H9 (cell line): ENCODE data around the gene DGLUCY. TPM values are rescaled to one million over a fixed set of nuclear protein-coding genes. Genes with fewer than 3 reads are reported as not detected.

ENCODE experiments used
- DNase-seq: peaks from one replicate; pipeline ENCODE4 v3.0.0-alpha.2; 2017
- H2AFZ ChIP-seq: one replicate; pipeline ENCODE4 v1.6.1; 2013; ENCODE audit warnings: mild to moderate bottlenecking, low read length, control low read depth, moderate library complexity
- H2AK5ac ChIP-seq: 2 replicates; pipeline ENCODE4 v1.6.1; 2013; ENCODE audit warnings: low read length, control low read depth, mixed read lengths; ENCODE audit not compliant: insufficient read length
- H2BK120ac ChIP-seq: one replicate; pipeline ENCODE4 v1.6.1; 2013; ENCODE audit warnings: low read depth, mild to moderate bottlenecking, low read length, control low read depth, inconsistent platforms; ENCODE audit not compliant: poor library complexity, severe bottlenecking
- H2BK12ac ChIP-seq: 2 replicates; pipeline ENCODE4 v1.6.1; 2013; ENCODE audit warnings: low read length, control low read depth, mixed read lengths, low read depth; ENCODE audit not compliant: insufficient read length
- H2BK15ac ChIP-seq: 2 replicates; pipeline ENCODE4 v1.6.1; 2013; ENCODE audit warnings: low read depth, low read length, control low read depth
- H2BK20ac ChIP-seq: one replicate; pipeline ENCODE4 v1.6.1; 2013; ENCODE audit warnings: low read depth, mild to moderate bottlenecking, low read length, control low read depth, inconsistent platforms; ENCODE audit not compliant: poor library complexity, severe bottlenecking
- H2BK5ac ChIP-seq: 2 replicates; pipeline ENCODE4 v1.6.1; 2013; ENCODE audit warnings: low read length, control low read depth, mixed read lengths; ENCODE audit not compliant: insufficient read length
- H3K14ac ChIP-seq: 2 replicates; pipeline ENCODE4 v1.6.1; 2013; ENCODE audit warnings: low read length, control low read depth; ENCODE audit not compliant: insufficient read depth
- H3K18ac ChIP-seq: 2 replicates; pipeline ENCODE4 v1.6.1; 2013; ENCODE audit warnings: low read depth, mild to moderate bottlenecking, mixed read lengths, low read length, control low read depth; ENCODE audit not compliant: insufficient read length
- H3K23ac ChIP-seq: 2 replicates; pipeline ENCODE4 v1.6.1; 2013; ENCODE audit warnings: low read length, control low read depth, mixed read lengths, low read depth; ENCODE audit not compliant: insufficient read length
- H3K23me2 ChIP-seq: 2 replicates; pipeline ENCODE4 v1.6.1; 2013; ENCODE audit warnings: low read depth, mild to moderate bottlenecking, mixed read lengths, low read length, control low read depth; ENCODE audit not compliant: insufficient read length, poor library complexity, severe bottlenecking
- H3K27ac ChIP-seq: 2 replicates; pipeline ENCODE4 v1.5.1; 2013; ENCODE audit warnings: low read length, control low read depth, mixed read lengths, low read depth; ENCODE audit not compliant: insufficient read length
- H3K27me3 ChIP-seq: 2 replicates; pipeline ENCODE4 v1.6.1; 2013; ENCODE audit warnings: low read length, control low read depth, inconsistent platforms; ENCODE audit not compliant: insufficient read depth
- H3K4ac ChIP-seq: 2 replicates; pipeline ENCODE4 v1.6.1; 2013; ENCODE audit warnings: low read depth, mild to moderate bottlenecking, control low read depth, inconsistent platforms, low read length, moderate library complexity
- H3K4me1 ChIP-seq: 2 replicates; pipeline ENCODE4 v1.6.1; 2013; ENCODE audit warnings: low read length, control low read depth, inconsistent platforms; ENCODE audit not compliant: insufficient read depth
- H3K4me2 ChIP-seq: 2 replicates; pipeline ENCODE4 v1.6.1; 2013; ENCODE audit warnings: low read length, control low read depth, mixed read lengths; ENCODE audit not compliant: insufficient read length, insufficient read depth
- H3K56ac ChIP-seq: 2 replicates; pipeline ENCODE4 v1.6.1; 2013; ENCODE audit warnings: low read depth, mild to moderate bottlenecking, mixed read lengths, low read length, control low read depth; ENCODE audit not compliant: insufficient read length
- H3K79me1 ChIP-seq: 2 replicates; pipeline ENCODE4 v1.6.1; 2013; ENCODE audit warnings: low read depth, mild to moderate bottlenecking, moderate library complexity, low read length, control low read depth, inconsistent platforms; ENCODE audit not compliant: insufficient read depth, poor library complexity, severe bottlenecking
- H3K79me2 ChIP-seq: 2 replicates; pipeline ENCODE4 v1.6.1; 2013; ENCODE audit warnings: low read length, control low read depth, inconsistent platforms; ENCODE audit not compliant: insufficient read depth
- H3K9ac ChIP-seq: 2 replicates; pipeline ENCODE4 v1.6.1; 2013; ENCODE audit warnings: low read length, control low read depth, mixed read lengths; ENCODE audit not compliant: insufficient read length; ENCODE audit errors: extremely low read depth
- H3K9me3 ChIP-seq: one replicate; pipeline ENCODE4 v1.6.1; 2013; ENCODE audit warnings: low read depth, low read length, inconsistent platforms; ENCODE audit not compliant: control insufficient read depth
- H3T11ph ChIP-seq: one replicate; pipeline ENCODE4 v1.6.1; 2013; ENCODE audit warnings: mild to moderate bottlenecking, low read length, control low read depth, inconsistent platforms
- H4K20me1 ChIP-seq: one replicate; pipeline ENCODE4 v1.6.1; 2013; ENCODE audit not compliant: control insufficient read depth, insufficient read length, insufficient read depth
- H4K5ac ChIP-seq: 2 replicates; pipeline ENCODE4 v1.6.1; 2013; ENCODE audit warnings: low read depth, mild to moderate bottlenecking, mixed read lengths, low read length, control low read depth; ENCODE audit not compliant: insufficient read length
- H4K8ac ChIP-seq: replicated peaks from 2 replicates; pipeline ENCODE4 v1.6.1; 2013; ENCODE audit warnings: low read length, control low read depth, mixed read lengths, low read depth; ENCODE audit not compliant: insufficient read length
- H4K91ac ChIP-seq: 2 replicates; pipeline ENCODE4 v1.6.1; 2013; ENCODE audit warnings: low read depth, mild to moderate bottlenecking, moderate library complexity, mixed read lengths, low read length, control low read depth; ENCODE audit not compliant: insufficient read length
- H3K27ac Mint-ChIP-seq, 3 experiments: 2 replicates in 2 of 3; 3 replicates in 1 of 3; pipeline ENCODE4 v1.8.0; 2020 to 2021; ENCODE audit warnings: mixed read lengths in 3 of 3, mild to moderate bottlenecking in 1 of 3, moderate library complexity in 1 of 3
- H3K27me3 Mint-ChIP-seq: 2 replicates; pipeline ENCODE4 v1.8.0; 2021; ENCODE audit warnings: low read depth, mild to moderate bottlenecking, moderate library complexity, mixed read lengths
- H3K36me3 Mint-ChIP-seq, 3 experiments: 2 replicates in 2 of 3; 3 replicates in 1 of 3; pipeline ENCODE4 v1.8.0; 2020 to 2021; ENCODE audit warnings: low read depth in 3 of 3, mixed read lengths in 3 of 3; ENCODE audit not compliant: insufficient read depth in 1 of 3
- H3K4me1 Mint-ChIP-seq, 2 experiments: 2 replicates each; pipeline ENCODE4 v1.8.0; 2020; ENCODE audit warnings: mixed read lengths in 2 of 2
- H3K4me3 Mint-ChIP-seq, 2 experiments: 2 replicates in 1 of 2; 3 replicates in 1 of 2; pipeline ENCODE4 v1.8.0; 2020 to 2021; ENCODE audit warnings: mild to moderate bottlenecking in 2 of 2, mixed read lengths in 2 of 2, moderate library complexity in 1 of 2
- H3K9me3 Mint-ChIP-seq, 2 experiments: 2 replicates in 1 of 2; 3 replicates in 1 of 2; pipeline ENCODE4 v1.8.0; 2020; ENCODE audit warnings: mild to moderate bottlenecking in 2 of 2, mixed read lengths in 2 of 2, moderate library complexity in 1 of 2
- CTCF ChIP-seq: fragments of 200-600 bp; sonication (generic); conservative IDR thresholded peaks from 3 replicates; pipeline ENCODE4 v1.8.0; 2021; ENCODE audit warnings: antibody characterized with exemption, mild to moderate bottlenecking
- WGBS: extraction: QIAGEN DNeasy Blood & Tissue Kit; methylation state at CpG from one replicate; pipeline ENCODE4 v1.1.7; 2013; ENCODE audit warnings: missing lambda C conversion rate, low lambda C conversion rate, mixed read lengths; ENCODE audit not compliant: insufficient read length; ENCODE audit errors: extremely low coverage; 5-methylcytosine and 5-hydroxymethylcytosine counted together
- total RNA-seq: library from RNA; stranded (reverse); gene quantifications from 2 replicates; pipeline ENCODE4 v1.2.1, GENCODE V29; 2021

Gene DGLUCY
- total RNA-seq, 1 experiment from 2014 or later: 29.6 TPM

DNA sequence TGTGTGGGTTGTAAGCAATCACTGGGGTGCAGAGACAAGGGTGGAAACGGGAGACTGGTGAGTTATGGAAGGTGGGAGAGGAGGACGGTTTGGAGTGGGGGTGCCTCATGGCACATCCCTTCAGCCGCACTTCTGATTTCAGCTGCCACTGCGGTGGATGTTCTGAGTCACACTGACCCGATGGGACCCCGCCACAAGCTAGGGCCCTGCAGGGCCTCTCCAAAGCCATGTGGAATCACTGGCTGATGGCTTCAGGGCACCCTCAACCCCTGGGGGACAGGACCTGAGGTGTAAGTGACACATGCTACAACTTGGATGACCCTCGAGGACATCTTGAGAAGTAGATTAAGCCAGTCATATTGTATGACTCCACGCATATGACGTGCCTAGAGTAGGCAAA, 77.0 kb downstream of the DGLUCY start:
- Mint-ChIP-seq H3K27me3 (no peaks in the 10 kb centered on the region), H3K27ac (peak overlapping the region in 1 of 3 experiments; percentile 81; a peak in 2 of 7 replicates), H3K9me3 (no peaks in the 10 kb centered on the region), H3K4me3 (no peak overlapping the region), H3K4me1 (no peaks in the 10 kb centered on the region), H3K36me3 (peaks cover 7 to 26% (median 21%) of the 10 kb centered on the region in 3 experiments; a peak in 6 of 7 replicates)
- H2AK5ac ChIP-seq: no peak overlapping the region
- H2BK5ac ChIP-seq: no peak overlapping the region
- no peak overlapping the region for H3K14ac ChIP-seq
- H3K79me1 ChIP-seq: no peaks in the 10 kb centered on the region
- no peak overlapping the region for H2BK12ac ChIP-seq
- no peak overlapping the region for H3K56ac ChIP-seq
- no peaks in the 10 kb centered on the region for H3K4me1 ChIP-seq
- H3K9me3 ChIP-seq: no peaks in the 10 kb centered on the region
- H2AFZ ChIP-seq: no peak overlapping the region
- H3K23ac ChIP-seq: no peak overlapping the region
- no peaks in the 10 kb centered on the region for H3K79me2 ChIP-seq
- H3K27me3 ChIP-seq: no peaks in the 10 kb centered on the region
- no peak overlapping the region for H4K5ac ChIP-seq
- H2BK120ac ChIP-seq: no peak overlapping the region
- H3K4me2 ChIP-seq: no peak overlapping the region
- H3K27ac ChIP-seq: no peak overlapping the region
- no CpG with 5 or more reads among the region's 9 CpGs for WGBS
- H3K4ac ChIP-seq: no peak overlapping the region
- H4K8ac ChIP-seq: no peak overlapping the region
- no peaks in the 10 kb centered on the region for H3K23me2 ChIP-seq
- no peak overlapping the region for H3T11ph ChIP-seq
- no peaks in the 10 kb centered on the region for H4K20me1 ChIP-seq
- no peak overlapping the region for H2BK15ac ChIP-seq
- H4K91ac ChIP-seq: no peak overlapping the region
- no peak for DNase-seq
- H3K18ac ChIP-seq: no peak overlapping the region
- H2BK20ac ChIP-seq: no peak overlapping the region
- no peak overlapping the region for H3K9ac ChIP-seq
- TF ChIP-seq CTCF: no peak
